Osteocyte (in vitro differentiated cells): ENCODE measurements around the gene CDK6. TPM values are rescaled to one million over a fixed set of nuclear protein-coding genes. Genes with fewer than 3 reads are reported as not detected.

Experiments used
- DNase-seq: peaks from one replicate; pipeline ENCODE4 v3.0.0; 2021; ENCODE audit warnings: mixed read lengths; ENCODE audit not compliant: unreplicated experiment; ENCODE audit errors: extremely low spot score
- H3K27ac Mint-ChIP-seq: one replicate; pipeline ENCODE4 v1.8.0; 2021; ENCODE audit warnings: mild to moderate bottlenecking, mixed read lengths; ENCODE audit not compliant: unreplicated experiment
- H3K27me3 Mint-ChIP-seq: one replicate; pipeline ENCODE4 v1.8.0; 2021; ENCODE audit warnings: mixed read lengths; ENCODE audit not compliant: unreplicated experiment
- H3K36me3 Mint-ChIP-seq: one replicate; pipeline ENCODE4 v1.8.0; 2021; ENCODE audit warnings: mixed read lengths; ENCODE audit not compliant: unreplicated experiment
- H3K4me1 Mint-ChIP-seq: one replicate; pipeline ENCODE4 v1.8.0; 2021; ENCODE audit warnings: mixed read lengths; ENCODE audit not compliant: unreplicated experiment
- H3K4me3 Mint-ChIP-seq: one replicate; pipeline ENCODE4 v1.8.0; 2021; ENCODE audit warnings: mild to moderate bottlenecking, moderate library complexity, mixed read lengths; ENCODE audit not compliant: unreplicated experiment
- H3K9me3 Mint-ChIP-seq: one replicate; pipeline ENCODE4 v1.8.0; 2021; ENCODE audit warnings: mixed read lengths; ENCODE audit not compliant: unreplicated experiment
- CTCF ChIP-seq: fragments of 200-600 bp; sonication (generic); IDR thresholded peaks from 2 replicates; pipeline ENCODE4 v1.5.0; 2021; ENCODE audit warnings: antibody characterized with exemption, mild to moderate bottlenecking, moderate library complexity
- total RNA-seq: library from RNA; stranded (reverse); gene quantifications from 2 replicates; pipeline ENCODE4 v1.2.1, GENCODE V29; 2021

The CDK6 gene
- total RNA-seq, 1 donor from 2014 or later: 53.6 TPM

- Mint-ChIP-seq H3K27ac (no peak overlapping the region), H3K27me3 (peaks cover 6% of the 10 kb centered on the region)
- DNase-seq: no peak
Observed at GRCh38 chr7:92557249-92557648, 279.1 kb downstream of the CDK6 start.

More at GRCh38 chr7:92557249-92557648, 279.1 kb downstream of the CDK6 start:
- Mint-ChIP-seq H3K9me3 (no peaks in the 10 kb centered on the region), H3K36me3 (peaks cover 13% of the 10 kb centered on the region), H3K4me1 (no peaks in the 10 kb centered on the region), H3K4me3 (no peak overlapping the region)
- TF ChIP-seq CTCF: no peak

Other genes starting within 250 kb of the CDK6 start
- gene FAM133B, start 246.2 kb downstream of the CDK6 start, total RNA-seq: 22.3 TPM in 2 replicates